D721Med (cell line): Measurements from ENCODE around the gene ZNF394.
A peak's percentile ranks its signal among the peaks of the same experiment; 100 is the strongest.
"Not testable (repeated sequence)": the region's sequence is repeated elsewhere in the genome, so short reads cannot be mapped to it uniquely, and the experiment has no call there.

Source experiments
- DNase-seq: peaks from one replicate; pipeline ENCODE4 v3.0.0; 2011; ENCODE audit warnings: low spot score; ENCODE audit not compliant: insufficient read length
- FAIRE-seq: peaks from 2 replicates; lab custom pipeline; 2011; peaks lifted over from hg19 to GRCh38; lab: Jason Lieb, UNC
- CTCF ChIP-seq: IDR thresholded peaks from 2 replicates; pipeline ENCODE4 v1.5.1; 2012; ENCODE audit warnings: mild to moderate bottlenecking, control low read depth; ENCODE audit not compliant: insufficient read depth; ENCODE audit errors: missing control alignments

The ZNF394 gene

GRCh38 chr7:99504281-99504602, 4.2 kb upstream of the ZNF394 start:
- no peak for TF ChIP-seq CTCF
- peak; percentile 95 for DNase-seq
- no peak for FAIRE-seq

GRCh38 chr7:99501236-99501635, 1.2 kb upstream of the ZNF394 start:
- DNase-seq, FAIRE-seq: not testable (repeated sequence)

DNA sequence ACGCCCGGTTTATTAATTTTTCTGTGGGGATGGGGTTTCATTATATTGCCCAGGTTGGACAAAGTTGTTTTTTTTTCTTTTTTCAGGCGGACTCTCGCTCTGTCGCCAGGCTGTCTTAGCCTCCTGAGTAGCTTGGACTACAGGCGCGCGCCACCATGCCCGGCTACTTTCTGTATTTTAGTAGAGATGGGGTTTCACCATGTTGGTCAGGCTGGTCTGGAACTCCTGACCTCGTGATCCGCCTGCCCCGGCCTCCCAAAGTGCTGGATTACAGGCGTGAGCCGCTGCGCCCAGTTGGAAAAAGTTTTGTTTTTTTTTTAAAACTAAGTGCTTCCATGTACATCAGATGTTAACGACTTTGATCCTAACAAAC, 542 bp upstream of the ZNF394 start:
- no peak for DNase-seq
- no peak for FAIRE-seq
- no peak for TF ChIP-seq CTCF

DNA sequence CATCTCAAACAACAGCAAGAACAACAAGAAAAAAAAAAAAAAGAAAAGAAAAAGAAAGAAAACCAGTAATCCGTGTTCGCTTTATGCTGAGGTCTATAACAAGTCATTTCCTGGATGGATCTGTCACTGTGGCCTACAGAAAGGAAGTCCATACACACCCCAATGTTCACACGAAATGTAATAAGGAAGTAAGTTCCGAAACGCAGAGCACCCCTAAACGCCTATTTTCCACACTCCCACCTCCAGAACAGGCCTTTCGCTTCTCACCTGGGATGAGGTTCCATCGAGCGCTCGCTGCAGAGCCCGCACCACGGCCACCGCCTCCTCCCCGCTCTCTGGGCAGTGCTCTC, 735 bp downstream of the ZNF394 start:
- TF ChIP-seq CTCF = no peak
- DNase-seq (no peak), FAIRE-seq (no peak)

DNA sequence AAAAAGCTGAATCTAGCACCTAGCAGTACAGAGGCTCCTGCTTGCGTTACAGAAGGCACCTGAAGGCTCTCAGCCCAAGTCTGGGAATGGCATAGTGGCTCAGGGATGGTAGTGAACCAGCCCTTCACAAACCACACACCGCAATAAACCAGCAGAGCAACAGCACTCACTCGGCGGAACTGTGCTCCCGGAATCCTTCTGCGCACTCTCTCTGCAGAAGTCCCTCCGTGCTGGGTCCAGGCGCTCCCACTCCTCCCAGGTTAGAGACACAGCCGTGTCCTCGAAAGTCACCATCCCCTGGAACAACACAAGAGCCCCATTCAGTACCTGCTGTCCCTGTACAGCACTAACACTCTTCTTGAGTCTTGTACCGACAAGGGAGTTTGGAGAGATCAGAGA, 1.5 kb downstream of the ZNF394 start:
- FAIRE-seq (no peak), DNase-seq (no peak)
- no peak for TF ChIP-seq CTCF

DNA sequence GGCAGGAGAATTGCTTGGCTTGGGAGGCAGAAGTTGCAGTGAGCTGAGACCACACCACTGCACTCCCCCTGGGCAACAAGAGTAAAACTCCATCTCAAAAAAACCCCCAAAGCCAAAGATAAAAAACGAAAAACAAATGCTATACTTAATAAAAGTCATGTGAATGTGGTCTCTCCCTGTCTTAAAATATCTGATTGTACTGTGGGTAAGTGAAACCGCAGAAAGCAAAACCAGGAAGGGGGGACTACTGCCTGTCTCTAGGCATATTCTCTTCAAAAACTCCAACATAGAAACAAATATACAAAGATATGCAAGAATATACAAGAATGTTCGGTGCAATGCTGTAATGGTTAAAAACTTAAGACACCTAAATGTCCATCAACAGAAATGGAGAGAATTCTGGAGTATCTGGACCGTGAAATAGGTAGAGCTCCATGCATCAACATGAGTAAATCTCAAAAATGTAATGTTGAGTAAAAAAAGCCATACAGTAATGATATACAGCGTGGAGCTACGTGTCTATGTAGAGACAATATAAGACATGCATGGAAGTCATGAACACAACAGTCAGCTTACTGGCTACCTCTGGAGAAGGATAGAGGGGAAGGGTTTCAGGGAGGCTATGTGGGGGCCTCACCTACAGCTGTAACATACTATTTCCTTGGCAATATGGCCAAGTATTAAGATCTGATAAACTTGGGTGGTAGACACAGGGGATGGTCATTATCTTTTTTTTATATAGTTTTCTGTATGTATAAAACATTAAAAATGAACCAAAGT, 2.1 kb downstream of the ZNF394 start:
- no peak for FAIRE-seq
- no peak for DNase-seq
- TF ChIP-seq CTCF = no peak

DNA sequence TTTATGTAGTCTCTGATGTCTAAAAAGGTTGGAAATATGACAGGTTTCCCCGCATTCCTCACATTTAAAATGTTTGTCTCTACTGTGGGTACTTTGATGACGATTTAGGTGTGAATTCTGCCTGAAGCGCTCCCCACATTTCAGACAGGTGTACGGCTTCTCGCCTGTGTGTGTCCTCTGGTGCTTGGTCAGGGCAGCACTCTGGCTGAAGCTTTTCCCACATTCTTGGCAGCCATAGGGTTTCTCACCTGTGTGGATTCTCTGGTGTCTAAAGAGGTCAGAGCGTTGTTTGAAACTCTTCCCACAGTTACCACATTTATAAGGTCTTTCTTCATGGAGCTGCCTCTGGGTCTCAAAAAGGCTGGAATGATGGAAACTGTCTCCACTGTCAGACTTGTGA, 6.3 kb downstream of the ZNF394 start:
- FAIRE-seq = no peak
- TF ChIP-seq CTCF = no peak
- no peak for DNase-seq

DNA sequence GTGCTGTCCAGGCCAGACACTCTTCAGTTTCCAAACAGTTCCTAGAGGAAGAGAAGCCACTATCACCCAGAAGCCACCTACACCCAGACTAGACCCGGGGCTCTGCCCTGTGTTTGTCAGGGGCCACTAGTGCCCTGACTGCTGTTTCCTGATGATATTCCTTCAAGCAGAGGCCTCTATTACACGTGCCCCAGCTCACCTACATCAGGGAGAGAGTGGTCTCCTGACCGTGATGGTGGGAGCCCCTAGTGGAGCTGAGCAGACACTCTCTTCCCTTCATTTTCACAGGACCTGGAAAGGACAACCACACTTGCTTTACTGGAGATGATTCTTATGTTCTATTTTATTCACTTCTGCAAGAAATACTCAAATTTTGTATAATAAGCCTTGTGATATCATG, 9.2 kb downstream of the ZNF394 start:
- FAIRE-seq (no peak), DNase-seq (no peak)
- TF ChIP-seq CTCF = no peak
